H9 (cell line): Measurements from ENCODE around the gene SLFN5. TPM values are rescaled to one million over a fixed set of nuclear protein-coding genes. Genes with fewer than 3 reads are reported as not detected.

Experiments
- DNase-seq: peaks from one replicate; pipeline ENCODE4 v3.0.0-alpha.2; 2017
- H2AFZ ChIP-seq: one replicate; pipeline ENCODE4 v1.6.1; 2013; ENCODE audit warnings: mild to moderate bottlenecking, low read length, control low read depth, moderate library complexity
- H2AK5ac ChIP-seq: 2 replicates; pipeline ENCODE4 v1.6.1; 2013; ENCODE audit warnings: low read length, control low read depth, mixed read lengths; ENCODE audit not compliant: insufficient read length
- H2BK120ac ChIP-seq: one replicate; pipeline ENCODE4 v1.6.1; 2013; ENCODE audit warnings: low read depth, mild to moderate bottlenecking, low read length, control low read depth, inconsistent platforms; ENCODE audit not compliant: poor library complexity, severe bottlenecking
- H2BK12ac ChIP-seq: 2 replicates; pipeline ENCODE4 v1.6.1; 2013; ENCODE audit warnings: low read length, control low read depth, mixed read lengths, low read depth; ENCODE audit not compliant: insufficient read length
- H2BK15ac ChIP-seq: 2 replicates; pipeline ENCODE4 v1.6.1; 2013; ENCODE audit warnings: low read depth, low read length, control low read depth
- H2BK20ac ChIP-seq: one replicate; pipeline ENCODE4 v1.6.1; 2013; ENCODE audit warnings: low read depth, mild to moderate bottlenecking, low read length, control low read depth, inconsistent platforms; ENCODE audit not compliant: poor library complexity, severe bottlenecking
- H2BK5ac ChIP-seq: 2 replicates; pipeline ENCODE4 v1.6.1; 2013; ENCODE audit warnings: low read length, control low read depth, mixed read lengths; ENCODE audit not compliant: insufficient read length
- H3K14ac ChIP-seq: 2 replicates; pipeline ENCODE4 v1.6.1; 2013; ENCODE audit warnings: low read length, control low read depth; ENCODE audit not compliant: insufficient read depth
- H3K18ac ChIP-seq: 2 replicates; pipeline ENCODE4 v1.6.1; 2013; ENCODE audit warnings: low read depth, mild to moderate bottlenecking, mixed read lengths, low read length, control low read depth; ENCODE audit not compliant: insufficient read length
- H3K23ac ChIP-seq: 2 replicates; pipeline ENCODE4 v1.6.1; 2013; ENCODE audit warnings: low read length, control low read depth, mixed read lengths, low read depth; ENCODE audit not compliant: insufficient read length
- H3K23me2 ChIP-seq: 2 replicates; pipeline ENCODE4 v1.6.1; 2013; ENCODE audit warnings: low read depth, mild to moderate bottlenecking, mixed read lengths, low read length, control low read depth; ENCODE audit not compliant: insufficient read length, poor library complexity, severe bottlenecking
- H3K27ac ChIP-seq: 2 replicates; pipeline ENCODE4 v1.5.1; 2013; ENCODE audit warnings: low read length, control low read depth, mixed read lengths, low read depth; ENCODE audit not compliant: insufficient read length
- H3K27me3 ChIP-seq: 2 replicates; pipeline ENCODE4 v1.6.1; 2013; ENCODE audit warnings: low read length, control low read depth, inconsistent platforms; ENCODE audit not compliant: insufficient read depth
- H3K4ac ChIP-seq: 2 replicates; pipeline ENCODE4 v1.6.1; 2013; ENCODE audit warnings: low read depth, mild to moderate bottlenecking, control low read depth, inconsistent platforms, low read length, moderate library complexity
- H3K4me1 ChIP-seq: 2 replicates; pipeline ENCODE4 v1.6.1; 2013; ENCODE audit warnings: low read length, control low read depth, inconsistent platforms; ENCODE audit not compliant: insufficient read depth
- H3K4me2 ChIP-seq: 2 replicates; pipeline ENCODE4 v1.6.1; 2013; ENCODE audit warnings: low read length, control low read depth, mixed read lengths; ENCODE audit not compliant: insufficient read length, insufficient read depth
- H3K56ac ChIP-seq: 2 replicates; pipeline ENCODE4 v1.6.1; 2013; ENCODE audit warnings: low read depth, mild to moderate bottlenecking, mixed read lengths, low read length, control low read depth; ENCODE audit not compliant: insufficient read length
- H3K79me1 ChIP-seq: 2 replicates; pipeline ENCODE4 v1.6.1; 2013; ENCODE audit warnings: low read depth, mild to moderate bottlenecking, moderate library complexity, low read length, control low read depth, inconsistent platforms; ENCODE audit not compliant: insufficient read depth, poor library complexity, severe bottlenecking
- H3K79me2 ChIP-seq: 2 replicates; pipeline ENCODE4 v1.6.1; 2013; ENCODE audit warnings: low read length, control low read depth, inconsistent platforms; ENCODE audit not compliant: insufficient read depth
- H3K9ac ChIP-seq: 2 replicates; pipeline ENCODE4 v1.6.1; 2013; ENCODE audit warnings: low read length, control low read depth, mixed read lengths; ENCODE audit not compliant: insufficient read length; ENCODE audit errors: extremely low read depth
- H3K9me3 ChIP-seq: one replicate; pipeline ENCODE4 v1.6.1; 2013; ENCODE audit warnings: low read depth, low read length, inconsistent platforms; ENCODE audit not compliant: control insufficient read depth
- H3T11ph ChIP-seq: one replicate; pipeline ENCODE4 v1.6.1; 2013; ENCODE audit warnings: mild to moderate bottlenecking, low read length, control low read depth, inconsistent platforms
- H4K20me1 ChIP-seq: one replicate; pipeline ENCODE4 v1.6.1; 2013; ENCODE audit not compliant: control insufficient read depth, insufficient read length, insufficient read depth
- H4K5ac ChIP-seq: 2 replicates; pipeline ENCODE4 v1.6.1; 2013; ENCODE audit warnings: low read depth, mild to moderate bottlenecking, mixed read lengths, low read length, control low read depth; ENCODE audit not compliant: insufficient read length
- H4K8ac ChIP-seq: replicated peaks from 2 replicates; pipeline ENCODE4 v1.6.1; 2013; ENCODE audit warnings: low read length, control low read depth, mixed read lengths, low read depth; ENCODE audit not compliant: insufficient read length
- H4K91ac ChIP-seq: 2 replicates; pipeline ENCODE4 v1.6.1; 2013; ENCODE audit warnings: low read depth, mild to moderate bottlenecking, moderate library complexity, mixed read lengths, low read length, control low read depth; ENCODE audit not compliant: insufficient read length
- H3K27ac Mint-ChIP-seq, 3 experiments: 2 replicates in 2 of 3; 3 replicates in 1 of 3; pipeline ENCODE4 v1.8.0; 2020 to 2021; ENCODE audit warnings: mixed read lengths in 3 of 3, mild to moderate bottlenecking in 1 of 3, moderate library complexity in 1 of 3
- H3K27me3 Mint-ChIP-seq: 2 replicates; pipeline ENCODE4 v1.8.0; 2021; ENCODE audit warnings: low read depth, mild to moderate bottlenecking, moderate library complexity, mixed read lengths
- H3K36me3 Mint-ChIP-seq, 3 experiments: 2 replicates in 2 of 3; 3 replicates in 1 of 3; pipeline ENCODE4 v1.8.0; 2020 to 2021; ENCODE audit warnings: low read depth in 3 of 3, mixed read lengths in 3 of 3; ENCODE audit not compliant: insufficient read depth in 1 of 3
- H3K4me1 Mint-ChIP-seq, 2 experiments: 2 replicates each; pipeline ENCODE4 v1.8.0; 2020; ENCODE audit warnings: mixed read lengths in 2 of 2
- H3K4me3 Mint-ChIP-seq, 2 experiments: 2 replicates in 1 of 2; 3 replicates in 1 of 2; pipeline ENCODE4 v1.8.0; 2020 to 2021; ENCODE audit warnings: mild to moderate bottlenecking in 2 of 2, mixed read lengths in 2 of 2, moderate library complexity in 1 of 2
- H3K9me3 Mint-ChIP-seq, 2 experiments: 2 replicates in 1 of 2; 3 replicates in 1 of 2; pipeline ENCODE4 v1.8.0; 2020; ENCODE audit warnings: mild to moderate bottlenecking in 2 of 2, mixed read lengths in 2 of 2, moderate library complexity in 1 of 2
- WGBS: extraction: QIAGEN DNeasy Blood & Tissue Kit; methylation state at CpG from one replicate; pipeline ENCODE4 v1.1.7; 2013; ENCODE audit warnings: missing lambda C conversion rate, low lambda C conversion rate, mixed read lengths; ENCODE audit not compliant: insufficient read length; ENCODE audit errors: extremely low coverage; 5-methylcytosine and 5-hydroxymethylcytosine counted together
- total RNA-seq: library from RNA; stranded (reverse); gene quantifications from 2 replicates; pipeline ENCODE4 v1.2.1, GENCODE V29; 2021
- TF ChIP-seq, protein P1 (sequence below): fragments of 200-600 bp; sonication (generic); conservative IDR thresholded peaks from 3 replicates; pipeline ENCODE4 v1.8.0; 2021; ENCODE audit warnings: antibody characterized with exemption, mild to moderate bottlenecking

SLFN5 gene
- total RNA-seq, 1 experiment from 2014 or later = 2.9 TPM

DNA sequence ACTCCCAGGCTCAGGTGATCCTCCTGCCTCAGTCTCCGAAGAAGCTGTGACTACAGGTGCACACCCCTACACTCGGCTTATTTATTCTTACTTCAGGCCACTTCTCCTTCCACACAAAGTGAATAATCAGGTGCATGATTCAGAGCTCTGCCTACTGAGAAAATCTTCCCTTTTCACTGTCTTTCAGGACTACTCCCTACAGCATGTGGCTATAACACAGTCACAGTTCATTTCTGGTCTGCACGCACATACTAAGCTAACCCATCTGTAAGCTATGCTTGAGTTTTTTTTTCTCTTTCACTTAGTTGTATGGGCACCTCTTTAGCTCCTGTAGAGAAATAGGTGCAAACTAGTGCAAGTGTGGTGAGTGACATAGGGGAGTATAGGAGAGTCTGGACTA, 7.6 kb upstream of the SLFN5 start:
- WGBS = no CpG with 5 or more reads among the region's 3 CpGs
- no peaks in the 10 kb centered on the region for H3K4me1 ChIP-seq
- no peak overlapping the region for H3K23ac ChIP-seq
- Mint-ChIP-seq H3K4me3 (no peak overlapping the region), H3K4me1 (peaks cover 0 to under 1% of the 10 kb centered on the region in 2 experiments; a peak in 2 of 4 replicates), H3K27ac (no peak overlapping the region), H3K9me3 (peaks cover 0 to 7% of the 10 kb centered on the region in 2 experiments; a peak in 2 of 5 replicates), H3K36me3 (no peaks in the 10 kb centered on the region; a peak in 1 of 7 replicates), H3K27me3 (peaks cover 22% of the 10 kb centered on the region)
- H3T11ph ChIP-seq = no peak overlapping the region
- H3K9ac ChIP-seq = no peak overlapping the region
- no peaks in the 10 kb centered on the region for H3K9me3 ChIP-seq
- H2BK5ac ChIP-seq = no peak overlapping the region
- H4K5ac ChIP-seq = no peak overlapping the region
- no peak overlapping the region for H2BK12ac ChIP-seq
- no peaks in the 10 kb centered on the region for H3K79me1 ChIP-seq
- no peaks in the 10 kb centered on the region for H3K27me3 ChIP-seq
- no peak overlapping the region for H2BK120ac ChIP-seq
- no peak overlapping the region for H3K18ac ChIP-seq
- no peaks in the 10 kb centered on the region for H3K79me2 ChIP-seq
- no peak overlapping the region for H3K56ac ChIP-seq
- H2BK20ac ChIP-seq = no peak overlapping the region
- no peaks in the 10 kb centered on the region for H3K23me2 ChIP-seq
- TF ChIP-seq, protein P1, sequence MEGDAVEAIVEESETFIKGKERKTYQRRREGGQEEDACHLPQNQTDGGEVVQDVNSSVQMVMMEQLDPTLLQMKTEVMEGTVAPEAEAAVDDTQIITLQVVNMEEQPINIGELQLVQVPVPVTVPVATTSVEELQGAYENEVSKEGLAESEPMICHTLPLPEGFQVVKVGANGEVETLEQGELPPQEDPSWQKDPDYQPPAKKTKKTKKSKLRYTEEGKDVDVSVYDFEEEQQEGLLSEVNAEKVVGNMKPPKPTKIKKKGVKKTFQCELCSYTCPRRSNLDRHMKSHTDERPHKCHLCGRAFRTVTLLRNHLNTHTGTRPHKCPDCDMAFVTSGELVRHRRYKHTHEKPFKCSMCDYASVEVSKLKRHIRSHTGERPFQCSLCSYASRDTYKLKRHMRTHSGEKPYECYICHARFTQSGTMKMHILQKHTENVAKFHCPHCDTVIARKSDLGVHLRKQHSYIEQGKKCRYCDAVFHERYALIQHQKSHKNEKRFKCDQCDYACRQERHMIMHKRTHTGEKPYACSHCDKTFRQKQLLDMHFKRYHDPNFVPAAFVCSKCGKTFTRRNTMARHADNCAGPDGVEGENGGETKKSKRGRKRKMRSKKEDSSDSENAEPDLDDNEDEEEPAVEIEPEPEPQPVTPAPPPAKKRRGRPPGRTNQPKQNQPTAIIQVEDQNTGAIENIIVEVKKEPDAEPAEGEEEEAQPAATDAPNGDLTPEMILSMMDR = no peak
- no peak overlapping the region for H3K4ac ChIP-seq
- no peaks in the 10 kb centered on the region for H4K20me1 ChIP-seq
- no peak overlapping the region for H2BK15ac ChIP-seq
- H3K27ac ChIP-seq = no peak overlapping the region
- no peak overlapping the region for H3K14ac ChIP-seq
- H3K4me2 ChIP-seq = no peak overlapping the region
- H2AFZ ChIP-seq = no peak overlapping the region
- H4K91ac ChIP-seq = no peak overlapping the region
- H2AK5ac ChIP-seq = no peak overlapping the region
- no peak overlapping the region for H4K8ac ChIP-seq
- no peak for DNase-seq
